GM12892 (cell line): ENCODE results near the gene FANCG. TPM values are rescaled to one million over a fixed set of nuclear protein-coding genes. Genes with fewer than 3 reads are reported as not detected.

Experiments used
- DNase-seq: peaks from one replicate; pipeline ENCODE4 v3.0.0; 2011; ENCODE audit not compliant: insufficient read length
- FAIRE-seq: peaks from 2 replicates; lab custom pipeline; 2011; peaks lifted over from hg19 to GRCh38; lab: Jason Lieb, UNC
- POLR2A ChIP-seq: IDR thresholded peaks from 2 replicates; pipeline ENCODE4 v1.6.1; 2011; ENCODE audit warnings: low read depth, low read length, control low read depth
- POLR2AphosphoS5 ChIP-seq: IDR thresholded peaks from 2 replicates; pipeline ENCODE4 v1.6.1; 2011; ENCODE audit warnings: low read depth, low read length, control low read depth
- TAF1 ChIP-seq: IDR thresholded peaks from 2 replicates; pipeline ENCODE4 v1.6.1; 2011; ENCODE audit warnings: low read depth, mild to moderate bottlenecking, control low read depth, low read length, borderline replicate concordance
- polyA plus RNA-seq: library from polyadenylated mRNA; unstranded; fragments of >200 nt; gene quantifications from one replicate; pipeline ENCODE4 v1.2.1, GENCODE V29; 2012; ENCODE audit warnings: missing spikeins, inconsistent platforms; ENCODE audit not compliant: missing spikeins

Gene FANCG
- 41.1 TPM for polyA plus RNA-seq

GRCh38 chr9:35079426-35080341, at the start of gene FANCG:
Gene FANCG, minus strand, starts transcription at chr9:35079942. Its CDS starts 418 bp downstream, at chr9:35079524.
- FAIRE-seq (peak; percentile 99), DNase-seq (peak; percentile 94)
- peak; percentile 78 for TF ChIP-seq POLR2A
- peak; percentile 45; the same call in 1 of the 2 replicates for TF ChIP-seq TAF1
- peak; percentile 81; the same call in 1 of the 2 replicates for TF ChIP-seq POLR2AphosphoS5

DNA sequence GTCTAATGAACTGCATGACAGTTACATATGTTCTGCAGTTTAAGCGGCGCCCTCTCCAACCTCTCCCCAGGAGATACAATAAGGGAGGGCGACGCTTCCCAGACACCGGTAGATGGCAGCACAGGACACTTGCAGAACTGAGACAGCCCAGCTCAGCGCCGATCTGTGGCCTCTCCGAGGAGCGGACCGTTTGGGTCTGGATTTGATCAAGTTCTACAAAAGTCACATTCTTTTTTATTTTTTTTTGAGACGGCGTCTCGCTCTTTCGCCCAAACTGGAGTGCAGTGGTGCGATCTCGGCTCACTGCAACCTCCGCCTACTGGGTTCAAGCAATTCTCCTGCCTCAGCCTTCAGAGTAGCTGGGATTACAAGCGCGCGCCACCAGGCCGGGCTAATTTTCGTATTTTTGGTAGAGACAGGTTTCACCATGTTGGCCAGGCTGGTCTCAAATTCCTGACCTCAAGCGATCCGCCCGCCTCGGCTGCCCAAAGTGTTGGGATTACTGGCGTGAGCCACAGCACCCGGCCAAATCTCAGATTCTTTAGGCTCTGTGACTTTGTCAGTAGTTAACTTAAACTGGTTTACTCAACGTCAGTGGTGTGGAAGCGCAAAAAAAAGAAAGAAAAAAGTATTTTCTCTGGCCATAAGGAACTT, 37.3 kb upstream of the FANCG start:
- no peak for TF ChIP-seq POLR2AphosphoS5
- no peak for TF ChIP-seq POLR2A
- no peak for TF ChIP-seq TAF1
- peak; percentile 68 for DNase-seq
- FAIRE-seq = peak; percentile 94

DNA sequence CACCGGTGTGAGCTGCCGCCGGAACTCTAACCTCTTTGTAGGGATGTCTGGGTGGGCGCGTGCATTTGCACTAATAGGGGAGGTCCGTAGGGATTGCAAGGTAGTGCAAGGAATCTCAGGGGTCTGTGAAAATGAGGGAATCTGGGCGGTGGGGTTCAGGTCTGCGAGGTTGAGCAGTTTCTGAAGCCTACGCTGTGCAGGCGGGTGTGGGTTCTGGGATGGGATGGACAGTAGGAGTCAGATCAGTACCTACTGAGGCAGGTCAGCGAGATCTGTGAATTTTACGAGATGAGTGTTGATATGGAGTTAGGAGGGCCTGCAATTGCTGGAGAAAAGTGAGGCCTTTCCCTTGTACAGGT, 36.8 kb upstream of the FANCG start:
- DNase-seq (no peak), FAIRE-seq (no peak)
- TF ChIP-seq TAF1 (no peak), POLR2A (no peak), POLR2AphosphoS5 (no peak)

GRCh38 chr9:35115680-35116538, 36.2 kb upstream of the FANCG start, which contains the start of gene ATOSB:
Gene ATOSB, minus strand, starts transcription at chr9:35115862. Its CDS starts 7,588 bp downstream, at chr9:35108274.
- FAIRE-seq = peak; percentile 92
- DNase-seq = peak; percentile 85
- TF ChIP-seq TAF1 = no peak

DNA sequence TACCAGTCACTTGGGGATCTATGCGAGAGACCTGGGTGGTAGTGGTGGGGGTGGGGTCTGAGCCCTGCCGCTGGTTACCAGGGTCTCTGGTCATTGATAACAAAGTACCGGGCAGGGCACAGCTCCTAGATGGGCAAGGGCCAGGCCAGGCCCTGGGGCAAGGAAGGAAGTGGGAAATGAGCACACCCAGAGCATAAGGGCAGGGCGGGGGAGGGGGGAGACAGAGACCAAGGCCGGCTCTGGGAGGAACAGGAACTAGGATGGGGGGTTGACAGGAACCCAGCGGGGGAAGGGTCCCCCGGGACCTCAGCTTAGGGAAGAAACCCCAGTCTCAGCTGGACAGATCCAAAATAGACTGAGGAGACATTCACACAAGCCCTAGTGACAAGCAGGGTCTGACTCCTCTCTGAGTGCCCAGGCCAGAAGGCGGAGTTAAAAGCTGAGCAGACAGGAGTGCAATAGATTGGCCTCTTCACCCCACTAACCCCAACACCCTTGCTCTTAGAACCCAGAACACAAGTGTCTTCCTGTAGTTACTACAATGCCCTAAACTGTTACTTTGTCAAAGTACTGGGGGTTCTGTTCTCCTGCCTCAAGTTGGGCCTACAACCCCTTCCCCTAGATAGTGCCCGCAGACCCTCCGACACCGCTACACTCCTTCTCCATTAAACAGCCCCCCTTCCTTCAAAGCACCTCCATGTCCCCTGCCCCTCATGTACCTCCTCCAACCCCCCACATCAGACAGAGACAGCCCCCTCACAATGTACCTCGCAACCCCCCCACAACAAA, 35.3 kb upstream of the FANCG start:
- TF ChIP-seq TAF1 (no peak), POLR2A (no peak)
- DNase-seq = no peak
- peak; percentile 81 for FAIRE-seq

DNA sequence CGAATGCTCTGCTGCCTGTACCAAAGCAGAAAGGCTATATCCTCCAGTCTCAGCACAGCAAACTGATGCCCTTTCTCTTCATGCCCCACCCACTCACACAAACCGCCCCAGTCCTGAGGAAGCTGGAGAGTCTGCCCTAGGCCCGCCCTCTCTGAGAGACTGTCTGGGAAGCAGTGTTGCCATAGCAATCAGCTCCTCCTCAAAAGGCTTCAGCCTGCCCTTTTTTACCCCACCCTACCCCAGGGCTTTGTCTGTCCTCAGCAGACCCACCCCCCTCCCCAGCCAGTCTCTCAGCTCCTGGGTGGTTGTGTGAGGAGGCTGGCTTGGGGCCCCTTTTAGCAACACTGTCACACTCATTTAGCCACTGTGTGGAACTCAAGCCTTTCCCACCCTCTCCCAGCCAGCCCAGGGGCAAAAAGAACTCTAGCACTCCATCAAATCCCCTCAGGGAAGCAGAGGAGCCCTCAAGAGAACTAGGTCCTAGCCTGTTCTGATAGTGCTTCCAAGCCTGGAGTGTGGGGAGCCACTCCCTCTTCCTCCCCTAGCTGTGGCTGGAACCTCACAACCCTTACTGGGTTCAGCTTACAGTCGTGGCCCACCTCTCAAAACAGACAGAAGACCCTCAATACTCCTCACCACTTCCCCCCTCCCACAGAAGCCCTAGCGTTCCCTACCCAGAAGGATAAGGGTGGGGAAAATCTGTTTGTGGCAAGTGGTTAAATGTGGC, 34.5 kb upstream of the FANCG start:
- TF ChIP-seq POLR2A = no peak
- TF ChIP-seq POLR2AphosphoS5 = no peak
- TF ChIP-seq TAF1 = no peak
- peak; percentile 72 for FAIRE-seq
- no peak for DNase-seq

- TF ChIP-seq TAF1 = no peak
- no peak for TF ChIP-seq POLR2AphosphoS5
- TF ChIP-seq POLR2A = no peak
- DNase-seq = no peak
- no peak for FAIRE-seq
Measured at GRCh38 chr9:35112257-35113020, 32.7 kb upstream of the FANCG start.

DNA sequence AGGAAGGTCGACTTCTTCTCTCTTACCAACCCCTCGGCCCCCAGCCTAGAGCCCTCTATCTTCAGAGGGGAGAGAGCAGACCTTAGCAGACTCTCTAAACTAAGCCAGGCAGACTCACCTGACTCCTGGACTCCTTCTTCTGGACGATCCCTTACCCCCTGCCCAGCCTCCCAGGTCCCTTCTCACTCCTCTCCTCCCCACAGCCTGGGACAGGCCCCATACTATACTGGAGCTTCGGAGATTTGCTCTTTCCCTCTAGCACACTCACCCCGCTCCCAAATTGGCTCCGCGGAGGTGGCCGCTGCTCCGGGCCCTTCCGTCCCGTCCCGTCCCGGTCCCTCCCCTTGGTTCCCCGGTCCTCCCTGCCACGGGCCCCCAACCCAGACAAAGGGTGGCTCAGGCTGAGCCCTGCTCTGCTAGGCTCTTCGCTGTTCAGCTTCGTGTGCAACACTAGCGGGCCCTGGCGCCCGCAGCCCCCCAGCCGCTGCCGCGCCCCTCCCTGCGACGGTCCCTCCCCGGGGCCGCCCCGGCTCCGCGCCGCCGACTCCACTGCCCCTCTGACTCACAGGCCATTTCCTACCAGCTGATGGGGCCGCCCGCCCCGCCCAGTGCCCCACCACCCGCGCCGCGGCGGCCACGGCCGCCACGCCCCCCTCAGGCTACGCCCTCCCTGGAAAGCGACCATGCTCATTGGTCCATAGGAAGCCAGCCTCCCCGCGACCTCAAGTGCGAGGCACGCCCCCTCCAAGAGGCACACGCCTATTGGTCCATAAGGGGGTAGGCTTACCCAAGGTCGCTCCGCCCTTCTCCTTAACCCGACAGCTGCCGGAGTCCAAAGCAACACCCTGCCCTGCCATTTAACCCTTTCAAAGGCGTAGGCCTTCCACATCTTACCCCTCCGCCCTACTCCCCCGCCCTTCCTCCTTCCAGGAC, 31.5 kb upstream of the FANCG start:
- DNase-seq = peak; percentile 91
- peak; percentile 98 for FAIRE-seq
- TF ChIP-seq POLR2A (peak; percentile 41; the same call in 1 of the 2 replicates), POLR2AphosphoS5 (no peak), TAF1 (no peak)
